GM06990 (cell line): Measurements from ENCODE around the gene STX3.

Source experiments
- DNase-seq: peaks from one replicate; pipeline ENCODE4 v3.0.0-alpha.2; 2011; ENCODE audit not compliant: insufficient read length; ENCODE audit errors: extremely low read depth
- H3K27me3 ChIP-seq: replicated peaks from 2 replicates; pipeline ENCODE4 v1.6.0; 2011; ENCODE audit warnings: low read length; ENCODE audit not compliant: control insufficient read depth, insufficient read depth
- H3K36me3 ChIP-seq: 2 replicates; pipeline ENCODE4 v1.5.1; 2011; ENCODE audit warnings: low read length; ENCODE audit not compliant: control insufficient read depth, insufficient read depth
- H3K4me3 ChIP-seq: replicated peaks from 2 replicates; pipeline ENCODE4 v1.5.1; 2011; ENCODE audit warnings: low read depth, mild to moderate bottlenecking, control low read depth, low read length
- TF ChIP-seq, protein P1 (sequence below): IDR thresholded peaks from 2 replicates; pipeline ENCODE4 v1.5.1; 2011; ENCODE audit warnings: low read length, control low read depth, mild to moderate bottlenecking, inconsistent platforms; ENCODE audit not compliant: insufficient read depth, poor library complexity, severe bottlenecking

STX3 gene

DNA sequence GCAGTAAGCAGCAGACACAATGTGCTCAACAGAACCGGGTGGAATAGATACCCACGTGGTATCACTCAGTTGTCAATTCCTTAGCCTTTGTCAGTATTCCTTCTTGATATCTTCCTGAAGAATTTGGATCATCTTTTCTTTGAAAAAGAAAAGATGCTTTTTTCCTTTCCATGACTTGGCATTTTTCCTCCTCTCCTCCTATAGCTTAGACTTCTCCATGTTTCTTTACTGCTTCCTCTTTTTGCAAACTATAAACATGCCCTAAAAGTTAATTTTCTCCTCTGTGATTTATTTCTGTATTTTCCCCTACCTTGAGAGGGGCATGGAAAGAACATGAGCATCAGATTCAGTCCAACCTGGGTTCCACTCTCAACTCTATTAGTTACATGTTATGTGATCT is 78.4 kb downstream of the STX3 start:
- no peak overlapping the region for H3K4me3 ChIP-seq
- TF ChIP-seq, protein P1, sequence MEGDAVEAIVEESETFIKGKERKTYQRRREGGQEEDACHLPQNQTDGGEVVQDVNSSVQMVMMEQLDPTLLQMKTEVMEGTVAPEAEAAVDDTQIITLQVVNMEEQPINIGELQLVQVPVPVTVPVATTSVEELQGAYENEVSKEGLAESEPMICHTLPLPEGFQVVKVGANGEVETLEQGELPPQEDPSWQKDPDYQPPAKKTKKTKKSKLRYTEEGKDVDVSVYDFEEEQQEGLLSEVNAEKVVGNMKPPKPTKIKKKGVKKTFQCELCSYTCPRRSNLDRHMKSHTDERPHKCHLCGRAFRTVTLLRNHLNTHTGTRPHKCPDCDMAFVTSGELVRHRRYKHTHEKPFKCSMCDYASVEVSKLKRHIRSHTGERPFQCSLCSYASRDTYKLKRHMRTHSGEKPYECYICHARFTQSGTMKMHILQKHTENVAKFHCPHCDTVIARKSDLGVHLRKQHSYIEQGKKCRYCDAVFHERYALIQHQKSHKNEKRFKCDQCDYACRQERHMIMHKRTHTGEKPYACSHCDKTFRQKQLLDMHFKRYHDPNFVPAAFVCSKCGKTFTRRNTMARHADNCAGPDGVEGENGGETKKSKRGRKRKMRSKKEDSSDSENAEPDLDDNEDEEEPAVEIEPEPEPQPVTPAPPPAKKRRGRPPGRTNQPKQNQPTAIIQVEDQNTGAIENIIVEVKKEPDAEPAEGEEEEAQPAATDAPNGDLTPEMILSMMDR, result no peak
- DNase-seq, result no peak
- H3K36me3 ChIP-seq, result no peaks in the 10 kb centered on the region
- no peaks in the 10 kb centered on the region for H3K27me3 ChIP-seq

DNA sequence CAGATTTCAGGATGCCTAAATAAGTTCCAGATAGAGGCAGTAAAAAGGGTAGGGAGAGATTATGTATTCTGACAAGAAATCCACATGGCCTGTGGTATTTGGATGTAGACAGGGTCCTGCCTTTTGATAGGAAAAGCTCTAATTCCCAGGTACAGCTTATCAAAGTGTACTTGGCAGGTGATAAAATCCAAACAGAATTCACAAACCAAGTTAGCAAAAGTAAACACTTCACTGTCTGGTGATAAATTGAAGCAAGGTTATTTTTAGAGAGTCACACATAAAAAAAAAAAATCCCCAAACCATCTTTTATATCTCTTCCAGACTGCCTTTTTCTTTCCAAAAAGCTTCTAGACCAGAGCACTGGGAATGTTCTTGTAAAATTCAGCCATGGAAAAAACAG is 84.4 kb downstream of the STX3 start:
- Histone ChIP-seq H3K4me3 (no peak overlapping the region), H3K36me3 (no peaks in the 10 kb centered on the region), H3K27me3 (no peaks in the 10 kb centered on the region)
- TF ChIP-seq, protein P1, result no peak
- no peak for DNase-seq

DNA sequence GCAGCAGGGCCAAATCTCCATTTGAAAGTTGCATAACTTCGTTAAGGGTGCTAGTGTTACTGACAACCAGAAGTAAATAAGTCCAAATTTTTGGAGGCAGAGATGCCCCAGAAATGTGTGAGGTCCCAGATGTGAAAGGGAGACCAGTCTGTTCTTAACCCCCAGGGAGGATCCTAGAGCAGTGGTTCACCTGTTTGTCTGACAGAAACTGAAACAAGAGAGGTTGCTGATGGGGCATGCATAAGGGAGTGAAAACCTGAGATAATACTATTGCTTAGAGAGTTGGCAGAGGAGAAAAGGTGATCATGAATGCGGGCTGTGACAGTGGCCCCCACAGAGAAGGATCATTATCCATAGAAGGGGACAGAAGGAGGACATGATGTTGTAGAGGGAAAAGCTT is 86.3 kb downstream of the STX3 start:
- Histone ChIP-seq H3K36me3 (no peaks in the 10 kb centered on the region), H3K4me3 (no peak overlapping the region), H3K27me3 (no peaks in the 10 kb centered on the region)
- TF ChIP-seq, protein P1, result no peak
- no peak for DNase-seq

DNA sequence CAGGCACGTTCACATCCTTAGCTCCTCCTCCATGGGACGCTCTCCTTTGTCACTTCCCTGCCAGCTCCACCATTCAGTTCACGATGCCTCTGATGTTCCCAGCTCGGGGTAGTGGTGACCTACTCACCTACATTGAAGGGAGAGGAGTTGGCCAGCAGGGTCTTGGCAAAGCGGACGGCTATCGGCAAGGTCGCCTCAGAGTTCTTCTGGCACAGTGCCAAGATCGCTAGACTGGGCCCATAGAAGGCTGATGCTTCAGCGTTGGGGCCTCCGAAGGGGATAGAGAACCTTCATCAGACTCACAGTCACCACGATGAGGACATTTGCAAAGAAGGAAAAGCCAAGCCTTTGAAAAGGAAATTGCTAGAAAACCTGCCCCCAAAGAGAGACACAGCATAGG is 87.1 kb downstream of the STX3 start:
- TF ChIP-seq, protein P1, result no peak
- H3K36me3 ChIP-seq, result no peaks in the 10 kb centered on the region

DNA sequence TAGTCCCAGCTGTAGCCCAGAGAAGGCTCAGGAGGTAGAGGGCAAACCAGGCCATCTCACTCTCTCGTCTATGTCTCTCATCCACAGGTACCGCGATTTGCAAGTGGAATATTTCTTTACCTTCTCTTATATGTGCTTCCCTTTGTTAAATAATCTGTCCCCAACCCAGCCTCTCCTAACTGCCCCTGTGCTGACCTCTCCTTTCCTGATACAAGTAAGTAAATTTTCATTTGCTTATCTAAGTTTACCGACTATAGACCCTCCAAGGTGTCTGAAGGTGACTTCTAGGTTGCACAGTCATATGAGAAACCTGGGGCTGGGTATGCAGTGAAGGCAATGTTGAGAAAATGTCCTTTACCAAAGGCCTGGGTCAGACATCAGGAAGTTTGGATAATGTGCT is 90.2 kb downstream of the STX3 start, which contains the start of gene CBLIF:
Gene CBLIF (minus strand): TSS at position 101 of the 400 bp plus-strand sequence. CDS start 46 bp downstream, at position 55.
- no peak for DNase-seq
- Histone ChIP-seq H3K36me3 (no peaks in the 10 kb centered on the region), H3K27me3 (no peaks in the 10 kb centered on the region), H3K4me3 (no peak within 1 kb of the TSS)
- TF ChIP-seq, protein P1, result no peak

More for the DNA sequence above, 87.1 kb downstream of the STX3 start:
- Histone ChIP-seq H3K4me3 (no peak overlapping the region), H3K27me3 (no peaks in the 10 kb centered on the region)
- no peak for DNase-seq

DNA sequence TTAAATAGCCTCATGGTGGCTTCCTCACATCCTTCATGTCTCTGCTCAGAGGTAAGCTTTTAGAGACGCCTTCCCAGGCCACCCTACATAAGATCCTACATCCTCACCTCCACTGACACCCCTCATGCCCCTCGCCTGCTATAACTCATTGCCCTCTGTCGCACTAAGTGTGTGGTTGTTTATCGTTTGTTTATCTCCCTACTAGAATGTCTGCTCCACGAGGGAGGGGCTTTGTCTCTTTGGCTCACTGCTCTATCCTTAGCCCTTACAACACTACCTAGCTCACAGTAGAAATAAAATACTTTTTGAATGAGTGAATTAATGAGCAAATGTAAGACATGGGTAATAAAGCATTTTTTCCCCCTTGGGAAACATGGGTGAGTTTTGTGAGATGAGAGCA is 91.4 kb downstream of the STX3 start:
- H3K36me3 ChIP-seq, result no peaks in the 10 kb centered on the region
- no peaks in the 10 kb centered on the region for H3K27me3 ChIP-seq
- TF ChIP-seq, protein P1, result no peak
- no peak for DNase-seq
- H3K4me3 ChIP-seq, result no peak overlapping the region
